HepG2 (cell line): ENCODE measurements around the gene HCRTR1. TPM values are rescaled to one million over a fixed set of nuclear protein-coding genes. Genes with fewer than 3 reads are reported as not detected.
A peak's percentile ranks its signal among the peaks of the same experiment; 100 is the strongest.

Source experiments
- EP300 ChIP-seq, 3 experiments: sonication (generic) in 1 of 3; formaldehyde crosslinking in 1 of 3; IDR thresholded peaks; 2 replicates each; pipeline versions ENCODE4 v1.5.1 to v1.6.1; 2011 to 2020; ENCODE audit warnings: low read depth in 2 of 3, low read length in 2 of 3, borderline replicate concordance in 1 of 3, improper control_type of control experiment in 1 of 3, mild to moderate bottlenecking in 1 of 3, missing genetic modification reagents in 1 of 3, moderate library complexity in 1 of 3
- FOXP4 ChIP-seq: sonication (generic); formaldehyde crosslinking; IDR thresholded peaks from 2 replicates; pipeline ENCODE4 v1.4.0; 2020; ENCODE audit warnings: missing genetic modification reagents
- GATA4 ChIP-seq: sonication (generic); IDR thresholded peaks from 2 replicates; pipeline ENCODE4 v1.6.1; 2016; ENCODE audit warnings: antibody characterized with exemption, low read depth, borderline replicate concordance
- ISL2 ChIP-seq: sonication (generic); formaldehyde crosslinking; IDR thresholded peaks from 2 replicates; pipeline ENCODE4 v1.5.0; 2020; ENCODE audit warnings: missing genetic modification reagents
- KDM6A ChIP-seq: IDR thresholded peaks from 2 replicates; pipeline ENCODE4 v1.6.1; 2016; ENCODE audit warnings: low read depth
- KLF12 ChIP-seq: sonication (generic); formaldehyde crosslinking; IDR thresholded peaks from 2 replicates; pipeline ENCODE4 v1.4.0; 2020; ENCODE audit warnings: missing genetic modification reagents, borderline replicate concordance
- KMT2B ChIP-seq: IDR thresholded peaks from 2 replicates; pipeline ENCODE4 v1.6.1; 2016; ENCODE audit warnings: missing genetic modification reagents, missing compliant biosample characterization
- MED13 ChIP-seq: sonication (generic); formaldehyde crosslinking; IDR thresholded peaks from 2 replicates; pipeline ENCODE4 v1.5.0; 2020; ENCODE audit warnings: missing genetic modification reagents
- MTA3 ChIP-seq: sonication (generic); formaldehyde crosslinking; IDR thresholded peaks from 2 replicates; pipeline ENCODE4 v1.4.0; 2020; ENCODE audit warnings: missing genetic modification reagents
- MTF1 ChIP-seq: sonication (generic); formaldehyde crosslinking; IDR thresholded peaks from 2 replicates; pipeline ENCODE4 v1.5.0; 2020; ENCODE audit warnings: missing genetic modification reagents
- MXI1 ChIP-seq: IDR thresholded peaks from 3 replicates; pipeline ENCODE4 v1.6.1; 2012; ENCODE audit warnings: low read depth, low read length, inconsistent platforms, borderline replicate concordance
- RAD21 ChIP-seq: fragments of 450-650 bp; formaldehyde crosslinking; IDR thresholded peaks from 2 replicates; pipeline ENCODE4 v1.5.0; 2020; ENCODE audit warnings: mild to moderate bottlenecking
- RBM22 ChIP-seq: fragments of 200-400 bp; formaldehyde crosslinking; optimal IDR thresholded peaks from 2 replicates; pipeline ENCODE3; 2017; ENCODE audit warnings: mild to moderate bottlenecking, low read length, moderate library complexity
- RFX1 ChIP-seq: fragments of 450-650 bp; IDR thresholded peaks from 2 replicates; pipeline ENCODE4 v1.6.1; 2017
- RFX3 ChIP-seq: IDR thresholded peaks from 2 replicates; pipeline ENCODE4 v1.6.1; 2016; ENCODE audit warnings: missing biosample characterization, missing genetic modification reagents
- SUZ12 ChIP-seq: fragments of 150-350 bp; IDR thresholded peaks from 2 replicates; pipeline ENCODE4 v1.6.1; 2014; ENCODE audit warnings: low read depth, low read length
- TGIF2 ChIP-seq: IDR thresholded peaks from 2 replicates; pipeline ENCODE4 v1.6.1; 2016; ENCODE audit warnings: control low read depth, missing compliant biosample characterization
- TP53 ChIP-seq: sonication (generic); formaldehyde crosslinking; conservative IDR thresholded peaks from 2 replicates; pipeline ENCODE4 v1.4.0; 2020; ENCODE audit warnings: missing genetic modification reagents
- ZBTB26 ChIP-seq: IDR thresholded peaks from 2 replicates; pipeline ENCODE4 v1.6.1; 2016; ENCODE audit warnings: missing compliant biosample characterization, missing genetic modification reagents, borderline replicate concordance
- ZMYM4 ChIP-seq: sonication (generic); formaldehyde crosslinking; IDR thresholded peaks from 2 replicates; pipeline ENCODE4 v1.8.1; 2023; ENCODE audit warnings: mild to moderate bottlenecking, missing genetic modification reagents
- ZNF292 ChIP-seq: sonication (generic); formaldehyde crosslinking; IDR thresholded peaks from 2 replicates; pipeline ENCODE4 v1.8.1; 2022; ENCODE audit warnings: mild to moderate bottlenecking, low read depth, missing genetic modification reagents, borderline replicate concordance
- ZNF343 ChIP-seq: sonication (generic); formaldehyde crosslinking; IDR thresholded peaks from 2 replicates; pipeline ENCODE4 v1.4.0; 2020; ENCODE audit warnings: mild to moderate bottlenecking, missing genetic modification reagents
- ZNF350 ChIP-seq: sonication (generic); formaldehyde crosslinking; IDR thresholded peaks from 2 replicates; pipeline ENCODE4 v1.4.0; 2020; ENCODE audit warnings: mild to moderate bottlenecking, low read depth, missing genetic modification reagents, borderline replicate concordance
- ZNF639 ChIP-seq: conservative IDR thresholded peaks from 2 replicates; pipeline ENCODE4 v1.6.1; 2018; ENCODE audit warnings: missing genetic modification reagents
- ZNF737 ChIP-seq: sonication (generic); formaldehyde crosslinking; IDR thresholded peaks from 2 replicates; pipeline ENCODE4 v1.5.0; 2020; ENCODE audit warnings: missing genetic modification reagents, mild to moderate bottlenecking, borderline replicate concordance
- ZNF777 ChIP-seq: sonication (generic); formaldehyde crosslinking; IDR thresholded peaks from 2 replicates; pipeline ENCODE4 v1.4.0; 2020; ENCODE audit warnings: missing genetic modification reagents
- ZSCAN29 ChIP-seq: sonication (generic); formaldehyde crosslinking; conservative IDR thresholded peaks from 2 replicates; pipeline ENCODE4 v1.4.0; 2020; ENCODE audit warnings: mild to moderate bottlenecking, missing genetic modification reagents
- polyA plus RNA-seq, 8 experiments: library from polyadenylated mRNA; depleted of rRNA in 3 of 8; stranded (reverse) in 7 of 8; unstranded in 1 of 8; fragments of >200 nt; fragmentation: Illumina TruSeq in 4 of 8; extraction: Trizol in 4 of 8; gene quantifications; 2 replicates each; pipeline versions ENCODE4 v1.2.1 to v1.2.3, GENCODE V29; 2011 to 2016; ENCODE audit warnings: low read depth in 4 of 8, missing spikeins in 1 of 8, mixed read lengths in 1 of 8; ENCODE audit not compliant: insufficient read depth in 1 of 8
- total RNA-seq, 5 experiments: library from RNA; depleted of rRNA; stranded (reverse); fragments of >200 nt; fragmentation: Illumina TruSeq; extraction: Trizol; gene quantifications; 2 replicates each; pipeline ENCODE4 v1.2.3, GENCODE V29; 2016; ENCODE audit warnings: low read depth in 1 of 5

The HCRTR1 gene
- total and polyA plus RNA-seq, 2 of the 13 experiments (the other 11 are each of a cell fraction or from before 2014, with no cell fraction given) = not detected

GRCh38 chr1:31645274-31645568 lies 27.7 kb downstream of the HCRTR1 start (continued):
- TF ChIP-seq FOXP4 (CRISPR knock-in tag) (0 out of 2 replicates have a peak, but pooled peaks have one; percentile 33), RFX3 (peak; percentile 90), RAD21 (CRISPR knock-in tag) (0 out of 2 replicates have a peak, but pooled peaks have one; percentile 8), KMT2B (CRISPR knock-in tag) (no peak), TGIF2 (no peak), KLF12 (peak; percentile 81; the same call in 1 of the 2 replicates), ISL2 (CRISPR knock-in tag) (0 out of 2 replicates have a peak, but pooled peaks have one; percentile 27), RBM22 (peak; percentile 59), MTA3 (CRISPR knock-in tag) (no peak), ZNF292 (CRISPR knock-in tag) (no peak), ZNF343 (no peak), EP300 (IDR thresholded peaks at IDR 0.05; ENCODE audit: low read depth in 2 of 2, low read length in 2 of 2) (no peak), EP300 (CRISPR knock-in tag; IDR thresholded peaks at IDR 0.05; ENCODE audit: borderline replicate concordance) (no peak), RFX1 (peak; percentile 88), SUZ12 (no peak), GATA4 (no peak), KDM6A (CRISPR knock-in tag) (no peak), ZNF737 (CRISPR knock-in tag) (no peak), ZSCAN29 (no peak), TP53 (CRISPR knock-in tag) (0 out of 2 replicates have a peak, but pooled peaks have one; percentile 19), MED13 (no peak), ZNF639 (CRISPR knock-in tag) (no peak), ZNF350 (no peak), ZNF777 (CRISPR knock-in tag) (0 out of 2 replicates have a peak, but pooled peaks have one; percentile 19), ZBTB26 (CRISPR knock-in tag) (no peak), MTF1 (CRISPR knock-in tag) (0 out of 2 replicates have a peak, but pooled peaks have one; percentile 32), ZMYM4 (CRISPR knock-in tag) (0 out of 2 replicates have a peak, but pooled peaks have one; percentile 0), MXI1 (peak; percentile 67; the same call in 1 of the 3 replicates)
